GM08714 (cell line): ENCODE data around the gene DCBLD1.

Source experiments
- H3K4me3 ChIP-seq: fragments of 200-500 bp; sonication (Bioruptor generic); 2 replicates; pipeline ENCODE4 v1.5.1; 2014; ENCODE audit warnings: mild to moderate bottlenecking, low read length, inconsistent platforms
- ZNF274 ChIP-seq: IDR thresholded peaks from 2 replicates; pipeline ENCODE4 v1.6.1; 2012; ENCODE audit warnings: mild to moderate bottlenecking, low read depth, low read length

The DCBLD1 gene

DNA sequence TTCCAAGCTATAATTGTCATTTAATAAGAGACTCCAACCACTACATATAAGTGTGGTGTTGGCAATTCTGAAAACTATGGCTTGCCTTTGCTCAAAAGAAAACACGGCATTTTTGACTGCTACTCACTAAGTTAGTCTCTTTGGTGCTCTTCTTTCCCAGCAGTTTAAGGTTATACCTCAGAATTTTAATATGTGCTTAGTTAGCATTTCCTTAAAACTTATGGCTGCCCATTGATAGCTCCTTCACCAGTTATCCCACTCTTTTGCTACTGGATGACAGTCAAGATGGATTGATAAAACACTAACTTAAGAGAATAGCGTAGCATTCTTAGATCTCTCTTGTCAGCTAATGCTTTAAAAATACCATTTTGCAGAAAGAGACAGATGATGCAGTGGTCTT lies 85.8 kb downstream of the DCBLD1 start:
- TF ChIP-seq ZNF274 = no peak
- H3K4me3 ChIP-seq = no peak overlapping the region

- no peak for TF ChIP-seq ZNF274
- no peak overlapping the region for H3K4me3 ChIP-seq
Observed at GRCh38 chr6:117568831-117569410, 86.4 kb downstream of the DCBLD1 start.

- TF ChIP-seq ZNF274 = no peak
Observed at GRCh38 chr6:117573006-117573680, 90.7 kb downstream of the DCBLD1 start.

DNA sequence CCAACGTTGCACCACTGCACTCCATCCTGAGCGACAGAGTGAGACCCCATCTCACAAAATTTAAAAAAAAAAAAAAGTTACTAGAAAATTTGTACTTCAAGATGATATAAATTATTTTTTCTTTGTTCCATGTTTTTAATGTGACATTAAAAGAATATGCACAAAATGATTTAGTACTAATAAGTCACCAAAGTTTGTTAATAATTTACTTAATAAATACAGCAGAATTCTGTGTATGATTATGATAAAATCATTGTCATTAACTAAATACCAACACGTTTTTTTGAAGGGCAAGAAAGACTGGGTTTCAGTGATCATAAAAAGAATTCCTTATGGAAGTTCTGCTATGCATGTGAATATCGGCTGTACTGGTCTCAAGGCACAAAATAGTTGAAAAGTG lies 91.7 kb downstream of the DCBLD1 start:
- no peak for TF ChIP-seq ZNF274
- H3K4me3 ChIP-seq = no peak overlapping the region

More at GRCh38 chr6:117573006-117573680, 90.7 kb downstream of the DCBLD1 start:
- no peak overlapping the region for H3K4me3 ChIP-seq

- no peak overlapping the region for H3K4me3 ChIP-seq
- no peak for TF ChIP-seq ZNF274
Observed at GRCh38 chr6:117585647-117586046, 103.2 kb downstream of the DCBLD1 start.

- no peak overlapping the region for H3K4me3 ChIP-seq
- TF ChIP-seq ZNF274 = no peak
Observed at GRCh38 chr6:117590447-117590846, 108.0 kb downstream of the DCBLD1 start.

- TF ChIP-seq ZNF274 = no peak
- H3K4me3 ChIP-seq = no peak overlapping the region
Observed at GRCh38 chr6:117591405-117591804, 108.9 kb downstream of the DCBLD1 start.

GRCh38 chr6:117592983-117593759 lies 110.7 kb downstream of the DCBLD1 start:
- no peak overlapping the region for H3K4me3 ChIP-seq
- no peak for TF ChIP-seq ZNF274

- no peak for TF ChIP-seq ZNF274
- H3K4me3 ChIP-seq = no peak overlapping the region
Observed at GRCh38 chr6:117595099-117595923, 112.8 kb downstream of the DCBLD1 start.

DNA sequence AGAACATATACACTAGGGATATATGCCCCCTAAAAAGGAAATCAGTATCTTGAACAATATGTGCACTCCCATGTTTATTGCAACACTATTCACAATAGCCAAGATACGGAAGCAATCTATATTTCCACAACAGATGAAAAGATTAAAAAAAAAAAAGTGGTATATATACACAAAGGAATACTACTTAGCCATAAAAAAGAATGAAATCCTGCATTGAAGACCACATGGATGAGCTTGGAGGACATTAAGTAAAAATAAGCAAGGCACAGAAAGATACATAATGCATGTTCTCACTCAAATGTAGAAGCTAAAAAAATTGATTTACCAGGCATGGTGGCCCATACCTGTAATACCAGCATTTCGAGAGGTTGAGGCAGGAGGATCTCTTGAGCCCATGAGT lies 115.3 kb downstream of the DCBLD1 start:
- no peak for TF ChIP-seq ZNF274
- H3K4me3 ChIP-seq = no peak overlapping the region
